Hematopoietic multipotent progenitor cell (in vitro differentiated cells): ENCODE results near the gene MMP2. TPM values are rescaled to one million over a fixed set of nuclear protein-coding genes. Genes with fewer than 3 reads are reported as not detected.

Experiments used
- DNase-seq, 3 donors: peaks; one replicate each; pipeline ENCODE4 v3.0.0-alpha.2; 2011 to 2015; ENCODE audit warnings: low read depth in 2 of 3, low spot score in 2 of 3
- total RNA-seq: library from RNA; depleted of rRNA; stranded (reverse); fragments of >200 nt; gene quantifications from one replicate; pipeline ENCODE4 v1.2.3, GENCODE V29; 2012

MMP2 gene
- total RNA-seq, 1 donor = 45.8 TPM

DNA sequence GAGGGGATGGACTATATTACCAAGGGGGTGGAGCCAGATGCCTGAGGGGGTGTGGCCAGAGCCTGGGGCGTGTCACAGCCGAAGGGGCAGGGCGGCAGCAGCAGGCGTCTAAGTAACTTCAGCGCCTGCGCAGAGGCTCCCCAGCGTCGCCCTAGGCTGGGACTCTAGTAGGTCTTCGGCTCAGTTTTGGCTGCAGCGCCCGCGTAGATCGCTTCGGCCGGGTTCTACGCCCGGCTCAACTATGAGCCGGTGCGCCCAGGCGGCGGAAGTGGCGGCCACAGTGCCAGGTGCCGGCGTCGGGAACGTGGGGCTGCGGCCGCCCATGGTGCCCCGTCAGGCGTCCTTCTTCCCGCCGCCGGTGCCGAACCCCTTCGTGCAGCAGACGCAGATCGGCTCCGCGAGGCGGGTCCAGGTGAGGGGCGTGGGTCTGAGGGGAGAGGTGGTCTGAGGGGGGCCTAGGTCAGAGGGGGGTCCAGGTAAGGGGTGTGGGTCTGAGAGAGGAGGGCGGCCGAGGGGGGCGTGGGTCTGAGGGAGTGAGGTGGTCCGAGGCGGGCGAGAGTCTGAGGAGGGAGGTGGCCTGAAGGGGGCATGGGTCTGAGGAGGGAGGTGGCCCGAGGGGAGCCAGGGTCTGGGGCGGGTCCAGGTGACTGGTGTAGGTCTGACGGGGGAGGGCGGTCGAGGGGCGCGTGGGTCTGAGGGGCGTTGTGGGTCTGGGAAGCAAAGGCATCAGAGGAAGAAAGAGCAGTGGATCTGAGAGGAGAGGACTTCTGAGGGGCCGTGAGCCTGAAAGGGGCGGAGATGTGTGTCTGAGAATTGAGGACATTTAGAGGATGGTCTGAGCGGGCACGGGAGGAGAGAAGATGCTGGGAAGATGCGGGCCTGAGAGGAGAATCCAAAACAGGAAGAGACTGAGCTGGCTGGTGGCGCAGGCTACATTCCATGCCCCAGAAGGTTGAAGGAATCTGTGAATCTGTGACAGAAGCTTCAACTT lies 30.2 kb downstream of the MMP2 start, which contains the start of gene LPCAT2:
Gene LPCAT2 (plus strand): TSS at position 132 of the 991 bp plus-strand sequence. CDS start 110 bp downstream, at position 242.
- peak in 2 of 3 donors; percentile 88 to 91 for DNase-seq

DNA sequence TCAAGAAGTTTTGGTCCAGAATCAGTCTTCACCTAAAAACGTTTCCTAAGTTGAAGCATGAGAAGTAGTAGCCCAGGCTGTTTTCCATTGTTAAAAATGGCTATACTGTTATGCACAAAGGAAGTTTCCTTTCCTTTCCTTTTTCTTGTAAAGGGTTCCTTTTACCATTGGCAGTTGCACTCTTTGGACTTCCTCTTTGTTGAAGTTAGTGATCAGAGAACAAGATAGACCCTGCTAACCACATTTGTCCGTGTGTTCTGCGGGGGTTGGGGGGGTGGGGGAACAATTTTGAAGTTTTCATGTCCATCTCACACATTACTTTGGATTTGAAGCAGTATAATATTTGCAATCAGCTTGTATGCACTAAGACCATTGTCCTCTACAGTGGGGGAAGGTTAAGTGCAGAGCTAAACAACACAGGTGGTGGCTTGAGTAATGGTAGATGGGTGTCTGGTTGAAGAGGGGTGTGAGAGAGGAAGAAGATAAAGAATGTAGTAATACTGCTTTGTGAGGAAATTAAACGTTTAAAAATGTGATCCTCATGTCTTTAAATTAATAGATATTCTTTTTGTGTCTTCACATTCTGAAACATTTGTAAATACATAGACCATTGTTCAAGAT lies 31.3 kb downstream of the MMP2 start:
- peak in 1 of 3 donors; percentile 82 for DNase-seq

GRCh38 chr16:55512941-55513340 lies 33.9 kb downstream of the MMP2 start:
- DNase-seq = peak in 1 of 3 donors; percentile 32

- no peak for DNase-seq
Observed at GRCh38 chr16:55513616-55514015, 34.6 kb downstream of the MMP2 start.

DNA sequence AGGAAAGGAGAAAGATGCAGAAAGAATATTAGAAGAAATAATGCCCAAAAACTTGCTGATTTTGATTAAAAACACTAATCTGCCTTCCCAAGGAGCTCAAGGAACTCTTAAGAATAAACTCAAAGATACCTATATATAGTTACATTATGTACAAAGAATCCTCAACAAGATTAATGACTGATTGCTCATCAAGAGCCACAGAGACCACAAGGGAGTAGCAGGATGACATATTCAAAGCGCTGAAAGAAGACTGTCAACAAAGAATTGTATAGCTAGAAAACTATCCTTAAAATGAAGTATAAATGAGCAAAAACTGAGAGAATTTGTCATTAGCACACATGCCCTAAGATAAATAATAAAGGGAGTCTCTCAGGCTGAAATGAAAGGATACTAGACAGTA lies 36.1 kb downstream of the MMP2 start:
- no peak for DNase-seq

DNA sequence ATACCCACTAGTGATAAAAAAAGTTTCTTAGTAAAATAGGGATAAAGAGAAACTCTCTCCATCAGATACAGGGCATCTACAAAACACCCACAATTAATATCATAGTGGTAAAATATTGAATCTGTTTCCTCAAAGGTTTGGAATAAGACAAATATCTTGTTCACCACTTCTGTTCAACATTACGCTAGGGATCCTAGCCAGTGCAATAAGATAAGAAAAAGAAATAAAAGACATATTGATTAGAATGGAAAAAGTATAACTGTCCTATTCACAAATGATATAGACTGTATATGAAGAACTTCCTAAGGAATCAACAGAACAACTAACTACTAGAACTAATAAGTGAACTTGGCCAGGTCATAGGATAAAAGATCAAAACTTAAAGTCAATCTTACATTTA lies 42.8 kb downstream of the MMP2 start:
- no peak for DNase-seq

DNA sequence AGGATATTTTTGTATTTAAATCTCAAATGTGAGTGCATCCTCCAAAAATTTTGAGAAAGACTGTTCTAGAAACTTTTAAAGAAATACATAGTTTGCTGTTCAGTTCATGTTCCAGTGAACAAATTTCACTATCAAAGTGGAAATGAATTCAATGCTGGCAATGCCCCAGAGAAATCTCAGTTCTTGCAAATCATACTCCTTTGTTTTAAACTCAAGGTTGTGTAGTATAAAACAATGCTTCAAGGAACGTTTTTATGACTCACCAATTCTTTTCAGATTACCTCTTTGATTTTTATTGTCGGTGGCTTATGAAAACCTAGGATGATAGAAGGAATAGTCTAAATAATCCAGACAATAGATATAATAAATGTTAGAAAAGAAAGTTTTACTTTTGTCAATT lies 47.4 kb downstream of the MMP2 start:
- no peak for DNase-seq

GRCh38 chr16:55527885-55528284 lies 48.9 kb downstream of the MMP2 start:
- no peak for DNase-seq

GRCh38 chr16:55529018-55529417 lies 50.0 kb downstream of the MMP2 start:
- no peak for DNase-seq

DNA sequence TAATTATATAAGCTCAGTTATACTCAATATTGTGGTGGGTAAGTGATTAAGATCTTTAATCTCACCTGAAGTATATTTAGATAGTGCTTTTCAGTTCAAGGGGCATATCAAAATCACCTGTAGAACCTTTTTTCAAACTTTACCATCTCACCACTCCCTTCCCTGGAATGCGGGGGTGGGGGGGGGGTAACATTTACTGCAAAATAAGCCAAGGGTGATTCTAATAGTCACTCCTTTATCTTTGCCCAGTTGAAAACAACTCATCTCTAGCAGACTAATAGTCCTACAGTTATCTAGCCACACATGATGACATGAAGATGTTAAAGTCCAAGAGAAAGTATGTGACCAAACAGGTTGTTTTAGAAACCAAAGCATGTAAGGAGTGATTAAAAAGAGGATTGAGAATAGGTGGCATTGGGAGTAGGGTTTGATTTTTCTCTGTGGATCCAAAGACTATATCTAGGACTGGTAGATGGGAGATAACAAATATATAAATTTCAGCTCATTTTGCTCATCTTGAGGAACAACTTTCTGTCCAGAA lies 51.4 kb downstream of the MMP2 start:
- no peak for DNase-seq

DNA sequence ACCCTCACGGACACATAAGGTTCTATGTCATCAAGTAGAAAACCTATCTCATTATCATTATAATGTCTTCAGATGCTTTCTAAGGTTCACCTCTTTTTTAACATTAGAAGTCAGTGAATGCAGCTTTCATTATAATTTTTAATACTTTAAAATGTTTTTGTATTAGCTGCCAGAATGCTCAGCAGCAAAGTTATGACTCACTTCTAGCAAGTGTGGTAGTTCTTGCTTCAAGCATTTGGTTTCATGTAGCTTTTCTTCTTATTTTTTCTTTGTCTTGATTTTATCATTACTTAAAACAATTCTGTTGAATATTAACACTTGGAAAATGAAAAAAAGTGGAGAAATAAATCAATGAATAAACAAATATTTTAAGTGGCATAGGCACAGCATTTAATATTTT lies 53.2 kb downstream of the MMP2 start:
- DNase-seq = no peak

DNA sequence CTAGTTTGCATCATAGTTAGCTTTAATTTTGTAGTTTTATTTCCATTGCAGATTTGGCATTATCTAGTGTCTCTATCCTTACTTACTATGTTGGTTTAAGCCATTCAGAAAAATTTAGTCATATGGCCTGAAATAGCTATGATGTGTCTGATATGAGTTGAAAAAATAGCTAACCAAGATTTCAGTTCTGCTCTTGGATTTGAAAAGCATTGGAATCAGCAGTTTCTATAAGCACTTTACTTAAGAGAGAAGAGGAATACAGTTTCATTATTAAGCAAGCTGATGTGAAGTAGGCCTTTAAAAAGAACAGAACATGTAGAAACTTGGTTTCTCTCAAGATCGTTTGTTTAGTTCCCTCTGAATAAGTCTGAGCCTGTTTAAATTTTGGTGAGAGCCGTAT lies 55.8 kb downstream of the MMP2 start:
- DNase-seq = no peak

GRCh38 chr16:55539049-55539448 lies 60.1 kb downstream of the MMP2 start:
- peak in 2 of 3 donors; percentile 26 to 62 for DNase-seq

GRCh38 chr16:55539488-55539887 lies 60.5 kb downstream of the MMP2 start:
- DNase-seq = no peak

- no peak for DNase-seq
Observed at GRCh38 chr16:55540221-55540620, 61.2 kb downstream of the MMP2 start.

- DNase-seq = peak in 2 of 3 donors; percentile 11 to 24
Observed at GRCh38 chr16:55542459-55543082, 63.6 kb downstream of the MMP2 start.

GRCh38 chr16:55543472-55543871 lies 64.5 kb downstream of the MMP2 start:
- peak in 1 of 3 donors; percentile 30 for DNase-seq

- DNase-seq = no peak
Observed at GRCh38 chr16:55552621-55553020, 73.6 kb downstream of the MMP2 start.

DNA sequence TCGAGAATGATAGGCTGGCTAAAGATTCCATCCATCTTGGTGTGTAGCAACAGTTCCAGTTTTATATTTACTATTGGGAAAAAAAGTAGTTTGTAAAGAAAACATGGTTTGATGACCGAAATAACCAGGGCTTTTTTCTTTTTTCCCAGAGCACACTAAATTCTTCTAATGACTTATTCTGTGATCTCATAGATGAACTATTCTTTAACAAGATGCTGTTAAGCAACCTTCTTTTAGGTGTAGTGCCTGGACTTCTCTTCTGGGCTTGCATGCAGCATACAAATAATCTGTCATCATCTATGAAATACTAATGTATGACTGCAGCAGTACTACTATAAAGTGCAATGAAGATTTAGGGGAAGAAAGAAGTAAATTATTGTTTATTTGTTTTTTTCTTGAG lies 76.4 kb downstream of the MMP2 start:
- DNase-seq = no peak
